Endothelial cell of umbilical vein (primary cell): ENCODE results near the gene HOXC9. TPM values are rescaled to one million over a fixed set of nuclear protein-coding genes. Genes with fewer than 3 reads are reported as not detected.

ENCODE experiments used
- BruUV-seq: library from RNA; stranded (reverse); fragments of 400-500 nt; replicated peaks from 2 replicates; lab custom pipeline; 2021; lab: Mats Ljungman, UMichigan
- CTCF ChIA-PET: fragments of 300-600, 350-600 bp; sonication (Branson Sonifier 250); formaldehyde crosslinking; loops from one replicate; lab custom pipeline; 2021; ENCODE audit warnings: antibody characterized with exemption, inconsistent platforms; lab: Charles Lee
- POLR2A ChIA-PET: fragments of 300-600, 350-600 bp; sonication (Branson Sonifier 250); formaldehyde crosslinking; loops from one replicate; lab custom pipeline; 2021; ENCODE audit warnings: antibody characterized with exemption, inconsistent platforms; lab: Charles Lee
- DNase-seq: peaks from one replicate; pipeline ENCODE4 v3.0.0-alpha.2; 2011; ENCODE audit warnings: low read depth, low spot score
- FAIRE-seq: peaks from 2 replicates; lab custom pipeline; 2011; peaks lifted over from hg19 to GRCh38; lab: Jason Lieb, UNC
- H2AFZ ChIP-seq: 2 replicates; pipeline ENCODE4 v1.6.0; 2012; ENCODE audit warnings: low read depth, low read length, control low read depth, inconsistent platforms
- H3K27ac ChIP-seq: 2 replicates; pipeline ENCODE4 v1.5.1; 2011; ENCODE audit warnings: low read depth, mild to moderate bottlenecking, control low read depth, low read length, moderate library complexity; ENCODE audit not compliant: insufficient read depth
- H3K27me3 ChIP-seq, 2 experiments: 2 replicates each; pipeline versions ENCODE4 v1.6.0 to v1.6.1; 2011; ENCODE audit warnings: low read length in 2 of 2, mixed read lengths in 1 of 2; ENCODE audit not compliant: control insufficient read depth in 2 of 2, insufficient read depth in 2 of 2
- H3K36me3 ChIP-seq, 2 experiments: 2 replicates in 1 of 2; 3 replicates in 1 of 2; pipeline ENCODE4 v1.5.1; 2011; ENCODE audit warnings: low read length in 2 of 2, mild to moderate bottlenecking in 1 of 2, moderate library complexity in 1 of 2; ENCODE audit not compliant: control insufficient read depth in 2 of 2, insufficient read depth in 2 of 2; ENCODE audit errors: extremely low read depth in 1 of 2
- H3K4me1 ChIP-seq: 3 replicates; pipeline ENCODE4 v1.5.1; 2011; ENCODE audit warnings: mild to moderate bottlenecking, low read length; ENCODE audit not compliant: control insufficient read depth, insufficient read depth; ENCODE audit errors: extremely low read depth
- H3K4me2 ChIP-seq: 2 replicates; pipeline ENCODE4 v1.6.1; 2011; ENCODE audit warnings: low read length, control low read depth, mixed read lengths; ENCODE audit not compliant: insufficient read depth
- H3K4me3 ChIP-seq, 3 experiments: fragments of 200-600 bp in 1 of 3; sonication (generic), shearing (Covaris generic) in 1 of 3; replicated peaks in 1 of 3; 2 replicates each; pipeline ENCODE4 v1.5.1; 2011 to 2016; ENCODE audit warnings: control low read depth in 3 of 3, low read length in 3 of 3, mild to moderate bottlenecking in 2 of 3, inconsistent platforms in 1 of 3, low read depth in 1 of 3, moderate library complexity in 1 of 3; ENCODE audit not compliant: insufficient read depth in 1 of 3
- H3K79me2 ChIP-seq: 2 replicates; pipeline ENCODE4 v1.6.0; 2012; ENCODE audit warnings: low read length, inconsistent platforms; ENCODE audit not compliant: control insufficient read depth, insufficient read depth
- H3K9ac ChIP-seq: replicated peaks from 2 replicates; pipeline ENCODE3; 2011; ENCODE audit warnings: low read length, control low read depth; ENCODE audit not compliant: insufficient read depth; ENCODE audit errors: extremely low read depth
- H3K9me1 ChIP-seq: replicated peaks from 3 replicates; pipeline ENCODE4 v1.6.0; 2011; ENCODE audit warnings: mild to moderate bottlenecking, low read length; ENCODE audit not compliant: control insufficient read depth, insufficient read depth; ENCODE audit errors: extremely low read depth
- H3K9me3 ChIP-seq: replicated peaks from 2 replicates; pipeline ENCODE4 v1.5.1; 2012; ENCODE audit warnings: low read length, inconsistent platforms; ENCODE audit not compliant: control insufficient read depth, insufficient read depth
- H4K20me1 ChIP-seq: replicated peaks from 2 replicates; pipeline ENCODE3; 2011; ENCODE audit warnings: mild to moderate bottlenecking, low read length; ENCODE audit not compliant: control insufficient read depth, insufficient read depth; ENCODE audit errors: extremely low read depth
- CTCF ChIP-seq, 2 donors: IDR thresholded peaks; 1 replicate in 1 of 2; 2 replicates in 1 of 2; pipeline ENCODE4 v1.5.1; 2011; ENCODE audit warnings: low read length in 2 of 2, mild to moderate bottlenecking in 2 of 2, moderate library complexity in 2 of 2, control low read depth in 1 of 2, inconsistent platforms in 1 of 2, low read depth in 1 of 2; ENCODE audit not compliant: insufficient read depth in 1 of 2; ENCODE audit errors: extremely low read depth in 1 of 2
- EZH2 ChIP-seq: IDR thresholded peaks from 2 replicates; pipeline ENCODE4 v1.6.1; 2012; ENCODE audit warnings: borderline replicate concordance, low read depth, mild to moderate bottlenecking, moderate library complexity, low read length, inconsistent platforms; ENCODE audit not compliant: severe bottlenecking
- FOS ChIP-seq: IDR thresholded peaks from 2 replicates; pipeline ENCODE4 v1.6.1; 2011; ENCODE audit warnings: mild to moderate bottlenecking, low read length, moderate library complexity, borderline replicate concordance; ENCODE audit not compliant: insufficient read depth
- GATA2 ChIP-seq: IDR thresholded peaks from 2 replicates; pipeline ENCODE4 v1.7.0; 2011; ENCODE audit warnings: low read depth, mild to moderate bottlenecking, moderate library complexity, mixed read lengths, low read length; ENCODE audit not compliant: insufficient read length, insufficient read depth
- JUN ChIP-seq: IDR thresholded peaks from 2 replicates; pipeline ENCODE4 v1.6.1; 2011; ENCODE audit warnings: borderline replicate concordance, low read depth; ENCODE audit not compliant: insufficient read length, insufficient read depth
- MAX ChIP-seq: IDR thresholded peaks from 2 replicates; pipeline ENCODE4 v1.6.1; 2011; ENCODE audit not compliant: insufficient read depth, insufficient read length
- MYC ChIP-seq: IDR thresholded peaks from one replicate; pipeline ENCODE4 v1.6.1; 2011; ENCODE audit warnings: mild to moderate bottlenecking, low read depth, low read length
- POLR2A ChIP-seq: IDR thresholded peaks from 2 replicates; pipeline ENCODE4 v1.6.1; 2012; ENCODE audit warnings: low read depth, mild to moderate bottlenecking, control low read depth, low read length
- POLR2AphosphoS5 ChIP-seq: IDR thresholded peaks from 2 replicates; pipeline ENCODE4 v1.6.1; 2012; ENCODE audit warnings: low read depth, mild to moderate bottlenecking, control low read depth, low read length, moderate library complexity; ENCODE audit not compliant: insufficient read depth
- dilution Hi-C: fragments of 300-500 bp; cut with MboI; formaldehyde crosslinking; loops from one replicate; pipeline ENCODE4 v1.15.0; 2019; ENCODE audit warnings: low sequenced_read_pairs; ENCODE audit not compliant: extremely low pct_ligation_motif_present
- intact Hi-C: fragments of 100-400 bp; cut with micrococcal nuclease; formaldehyde crosslinking; loops from one replicate; pipeline ENCODE4 v1.10.0; 2022
- polyA plus RNA-seq, 4 experiments: library from polyadenylated mRNA; depleted of rRNA in 3 of 4; stranded (reverse) in 3 of 4; unstranded in 1 of 4; fragments of >200 nt; gene quantifications; 2 replicates each; pipeline versions ENCODE4 v1.2.1 to v1.2.3, GENCODE V29; 2011 to 2012; ENCODE audit warnings: missing spikeins in 1 of 4
- total RNA-seq: library from RNA; stranded (reverse); gene quantifications from 2 replicates; pipeline ENCODE4 v1.2.3, GENCODE V29; 2021

HOXC9 gene
- total and polyA plus RNA-seq, 2 donors (not counting 3 experiments of a cell fraction or from before 2014, with no cell fraction given) = 0.40 to 0.58 TPM

GRCh38 chr12:54038871-54039414, 39.0 kb downstream of the HOXC9 start:
- H3K9me1 ChIP-seq = no peaks in the 10 kb centered on the region
- dilution Hi-C loops = no loop called here
- ChIA-PET POLR2A (no interaction called here), CTCF (interaction anchor here (1.7 kb wide), 1 partner anchor 162 kb away, joined by 4 read pairs; no protein-coding TSS in a partner anchor)
- H3K36me3 ChIP-seq = no peaks in the 10 kb centered on the region
- H3K27me3 ChIP-seq = peaks cover 72 to 79% of the 10 kb centered on the region in 2 experiments
- no peaks in the 10 kb centered on the region for H3K4me1 ChIP-seq
- TF ChIP-seq POLR2AphosphoS5 (no peak), FOS (no peak), EZH2 (no peak), POLR2A (no peak), CTCF (IDR thresholded peaks at IDR 0.05; ENCODE audit: extremely low read depth in 1 of 2, insufficient read depth in 1 of 2, low read depth in 1 of 2, low read length in 2 of 2) (no peak), GATA2 (no peak), JUN (no peak), MYC (no peak), MAX (no peak)
- no TSS peak for BruUV-seq
- H3K9me3 ChIP-seq = no peaks in the 10 kb centered on the region
- no peaks in the 10 kb centered on the region for H3K79me2 ChIP-seq
- no peak overlapping the region for H3K9ac ChIP-seq
- intact Hi-C loops = no loop called here
- no peak overlapping the region for H3K4me3 ChIP-seq
- DNase-seq (no peak), FAIRE-seq (no peak)
- H2AFZ ChIP-seq = no peak overlapping the region
- H3K27ac ChIP-seq = no peak overlapping the region
- no peaks in the 10 kb centered on the region for H4K20me1 ChIP-seq
- H3K4me2 ChIP-seq = no peak overlapping the region
